NCI-H1436 (cell line): Measurements from ENCODE around the gene THTPA.

Source experiments
- DNase-seq: peaks from one replicate; lab custom pipeline; 2025; lab: John Stamatoyannopoulos, UW

Gene THTPA

DNA sequence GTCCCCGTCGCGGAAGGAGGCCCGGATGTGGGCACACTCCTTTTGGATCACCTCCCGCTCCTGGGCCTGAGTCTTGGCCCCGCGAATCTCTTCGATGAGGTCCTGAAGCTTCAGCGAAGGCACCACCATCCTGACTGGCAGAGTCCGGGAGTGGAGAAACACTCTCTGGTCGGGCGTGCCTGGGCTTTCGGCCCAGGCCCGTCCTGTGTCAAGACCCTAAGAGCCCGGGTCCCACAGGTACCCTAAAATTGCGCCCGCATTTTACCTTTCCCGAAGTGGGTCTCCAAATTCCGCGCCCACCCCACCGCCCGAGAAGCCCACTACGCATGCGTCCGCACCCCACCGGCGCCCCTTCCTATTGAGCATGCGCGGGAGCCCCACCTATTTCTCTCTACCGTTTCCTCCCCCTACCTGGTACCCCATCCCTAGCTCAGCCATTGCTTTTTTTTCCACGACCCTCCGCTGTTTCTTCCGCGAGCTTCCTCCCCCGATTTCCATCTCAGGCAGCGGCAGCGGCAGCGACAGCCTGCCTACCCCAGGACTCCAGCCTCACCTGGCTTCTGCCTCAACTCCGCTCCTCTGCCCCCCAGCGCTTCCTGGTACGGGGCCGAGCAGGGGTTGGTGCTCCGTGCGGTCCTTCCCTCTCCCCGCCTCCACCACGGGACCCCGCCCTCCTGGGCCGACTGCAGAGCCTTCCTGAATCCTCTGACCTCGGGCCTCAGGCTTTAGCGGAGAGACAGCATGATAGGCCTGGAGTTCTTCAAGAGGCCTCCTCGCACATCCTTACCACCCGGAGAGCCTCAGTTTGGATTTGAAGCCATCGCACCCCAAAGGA lies 11.3 kb downstream of the THTPA start, which contains the start of gene AP1G2:
Gene AP1G2, minus strand, starts transcription at position 606 of the 835 bp plus-strand sequence. Its CDS starts 477 bp downstream, at position 129.
- DNase-seq, result peak; percentile 83

GRCh38 chr14:23568021-23568599 lies 12.0 kb downstream of the THTPA start:
- DNase-seq, result no peak

- peak; percentile 18 for DNase-seq
Measured at GRCh38 chr14:23568600-23569331, 12.7 kb downstream of the THTPA start.

DNA sequence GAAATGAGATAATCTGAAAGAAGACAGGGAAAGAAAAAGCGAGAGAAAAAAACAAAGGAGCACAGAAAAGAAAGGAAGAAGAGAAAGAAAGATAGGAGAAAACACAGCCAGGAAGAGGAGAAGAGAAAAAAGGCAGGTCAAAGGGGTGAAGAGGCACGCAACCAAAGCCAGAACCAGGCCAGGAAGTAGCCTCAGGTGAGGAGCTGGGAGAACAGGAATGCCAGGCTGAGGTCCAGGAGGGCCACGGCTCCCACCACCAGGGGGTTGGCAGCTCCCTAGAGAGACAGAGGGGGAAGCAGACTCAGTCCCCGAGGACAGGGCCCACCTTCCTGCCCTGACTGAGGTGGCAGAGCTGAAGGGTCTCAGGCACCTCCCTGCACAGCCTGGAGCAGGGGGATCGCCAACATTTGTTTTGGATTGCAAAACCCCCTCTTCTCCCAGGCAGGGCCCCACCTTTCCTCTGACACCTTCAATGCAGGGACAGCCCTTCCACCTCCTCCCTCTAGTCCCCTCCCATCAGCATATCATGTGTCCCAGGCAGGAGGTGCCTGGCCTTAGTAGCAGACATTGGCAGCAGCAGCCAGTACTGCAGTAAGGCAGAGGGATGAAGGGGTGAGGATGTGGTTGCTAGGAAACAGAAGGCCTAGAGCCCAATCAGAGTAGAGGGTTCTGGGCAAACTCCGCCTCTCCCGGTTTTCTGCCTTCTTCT lies 13.5 kb downstream of the THTPA start:
- DNase-seq, result peak; percentile 65

DNA sequence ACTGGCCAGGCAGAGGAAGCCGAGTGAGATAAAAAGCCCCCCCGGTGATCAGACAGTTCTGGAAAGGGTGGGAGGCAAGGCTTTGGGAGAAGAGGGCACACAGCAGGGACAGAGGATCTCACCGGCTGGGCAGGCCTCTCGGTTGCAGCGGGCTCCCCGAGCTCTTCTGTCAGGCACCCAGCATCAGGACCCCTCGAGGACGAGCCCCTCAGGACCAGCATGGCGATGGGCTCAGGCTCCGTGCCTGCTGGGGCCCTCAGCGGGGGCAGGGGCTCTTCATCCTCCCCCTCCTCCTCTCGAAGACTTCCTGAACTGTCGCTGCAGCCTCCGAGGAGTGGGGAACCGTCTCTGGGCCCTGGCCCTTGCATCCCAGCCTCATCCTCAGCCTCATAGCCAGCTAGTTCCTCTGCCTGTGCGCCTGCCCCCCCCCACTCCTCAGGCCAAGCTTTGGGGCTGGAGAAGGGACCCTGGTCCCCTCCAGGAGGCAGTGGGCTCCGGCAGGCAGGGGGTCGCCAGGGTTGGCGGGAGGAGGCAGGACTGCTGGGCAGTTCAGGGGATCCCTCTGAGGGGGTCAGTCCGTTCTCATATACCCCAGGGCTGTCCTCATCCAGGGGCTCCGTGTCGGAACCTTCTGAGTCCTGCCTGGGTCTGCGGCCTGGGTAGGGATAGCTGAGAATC lies 14.9 kb downstream of the THTPA start:
- no peak for DNase-seq

GRCh38 chr14:23571701-23572523 lies 15.8 kb downstream of the THTPA start:
- DNase-seq, result no peak

DNA sequence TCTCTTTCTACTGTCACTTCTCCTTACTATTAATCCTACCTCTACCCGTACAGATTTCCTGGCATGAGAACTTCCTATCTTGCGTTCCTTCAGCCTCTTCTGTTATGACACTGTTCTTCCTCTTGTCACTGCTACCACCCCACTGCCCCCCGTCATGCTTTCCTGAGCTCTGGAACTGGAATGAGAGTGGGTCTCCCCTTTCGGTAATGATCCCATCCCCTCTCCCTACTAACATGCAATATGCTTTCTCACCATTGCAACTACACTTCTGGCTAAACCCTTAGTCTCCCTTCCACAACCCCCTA lies 16.4 kb downstream of the THTPA start:
- DNase-seq, result no peak

DNA sequence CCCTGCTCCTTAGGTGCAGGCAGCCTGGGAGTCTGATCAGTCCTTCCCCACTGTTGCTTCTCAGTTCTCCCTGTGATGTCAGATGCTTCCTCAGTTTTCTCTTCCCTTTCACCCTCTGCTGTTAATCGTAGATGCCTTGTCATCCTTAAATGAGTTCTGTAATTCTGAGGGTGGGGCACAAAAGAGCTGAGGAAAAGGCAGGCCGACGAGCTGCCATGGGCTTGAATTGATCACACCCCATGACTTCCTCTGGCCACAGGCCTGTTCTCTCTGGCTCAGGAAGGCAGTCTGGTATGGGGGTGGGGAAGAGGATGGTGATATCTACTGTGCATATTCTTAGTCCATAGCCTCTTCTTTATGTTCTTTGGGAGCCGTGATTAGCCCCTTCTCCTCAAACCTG lies 16.8 kb downstream of the THTPA start:
- no peak for DNase-seq

- DNase-seq, result peak; percentile 57
Measured at GRCh38 chr14:23573384-23574015, 17.4 kb downstream of the THTPA start.

DNA sequence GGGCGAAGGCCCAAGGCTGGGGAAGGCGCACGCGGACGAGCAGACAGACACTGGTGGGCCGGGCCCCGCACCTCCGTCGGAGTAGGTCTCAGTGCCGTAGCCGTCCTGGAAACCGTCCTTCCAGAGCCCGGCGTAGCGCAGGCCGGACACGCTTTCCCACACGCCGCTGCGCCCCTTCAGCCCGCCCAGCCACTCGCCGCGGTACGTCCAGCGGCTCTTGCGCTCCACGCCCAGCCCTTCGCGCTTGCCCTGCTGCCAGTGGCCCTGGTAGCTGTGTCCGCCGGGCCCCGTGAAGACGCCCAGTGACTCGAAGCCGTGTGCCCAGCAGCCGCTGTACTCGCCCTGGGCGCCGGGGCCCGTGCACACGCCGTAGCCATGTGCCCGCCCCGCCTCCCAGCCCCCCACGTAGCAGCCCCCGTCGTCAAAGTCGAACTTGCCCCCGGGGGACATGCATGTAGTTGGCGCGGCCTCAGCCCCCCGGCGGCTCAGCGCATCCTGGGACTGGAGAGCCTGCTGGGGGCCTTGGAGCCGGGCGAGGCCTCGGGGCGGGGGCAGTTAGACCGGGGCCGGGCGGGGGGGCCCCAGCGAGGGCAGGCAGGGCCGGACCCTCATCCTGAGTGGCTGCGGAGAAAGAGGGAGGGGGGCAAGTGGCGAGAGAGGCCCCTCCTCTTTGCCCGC lies 21.1 kb downstream of the THTPA start:
- no peak for DNase-seq

DNA sequence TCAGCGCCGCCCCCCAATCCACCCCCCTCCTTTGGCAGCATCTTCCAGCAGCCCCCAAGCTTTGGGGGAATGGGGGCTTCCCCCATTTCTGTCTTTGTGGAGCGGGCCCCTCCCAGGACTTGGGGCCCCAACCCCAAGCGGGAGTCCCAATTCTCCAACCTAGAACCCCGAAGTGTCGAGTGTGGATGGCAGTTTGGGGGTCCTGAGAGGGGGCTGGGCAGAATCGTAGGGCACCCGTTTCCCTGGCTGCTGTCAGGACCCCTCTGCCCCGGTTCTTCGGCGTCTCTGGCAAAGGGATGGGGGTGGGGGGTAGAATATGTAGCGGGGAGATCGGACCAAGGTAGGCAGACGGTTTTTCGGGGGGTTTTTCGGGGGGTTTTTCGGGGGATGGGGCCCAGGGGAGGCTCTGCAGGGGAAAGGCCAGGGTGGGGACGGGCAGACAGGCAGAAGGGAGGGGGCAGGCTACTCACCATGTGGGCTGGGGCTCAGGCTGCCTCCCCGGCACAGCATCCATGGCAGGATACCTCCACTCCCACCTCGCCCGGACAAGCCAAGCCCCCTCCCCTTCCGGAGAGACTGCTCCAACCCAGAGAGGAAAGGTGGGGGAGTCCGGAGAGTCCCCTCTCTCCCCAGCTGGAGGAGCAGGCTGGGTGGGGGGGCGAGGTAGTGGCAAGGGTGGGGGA lies 21.8 kb downstream of the THTPA start:
- no peak for DNase-seq

GRCh38 chr14:23578560-23579310 lies 22.7 kb downstream of the THTPA start, which contains the start of gene JPH4:
JPH4 (minus strand) TSS chr14:23578790; CDS start chr14:23577453, 1,337 bp downstream.
- peak; percentile 37 for DNase-seq

GRCh38 chr14:23579311-23579630 lies 23.2 kb downstream of the THTPA start:
- DNase-seq, result no peak

- DNase-seq, result no peak
Measured at GRCh38 chr14:23579739-23580138, 23.7 kb downstream of the THTPA start.

DNA sequence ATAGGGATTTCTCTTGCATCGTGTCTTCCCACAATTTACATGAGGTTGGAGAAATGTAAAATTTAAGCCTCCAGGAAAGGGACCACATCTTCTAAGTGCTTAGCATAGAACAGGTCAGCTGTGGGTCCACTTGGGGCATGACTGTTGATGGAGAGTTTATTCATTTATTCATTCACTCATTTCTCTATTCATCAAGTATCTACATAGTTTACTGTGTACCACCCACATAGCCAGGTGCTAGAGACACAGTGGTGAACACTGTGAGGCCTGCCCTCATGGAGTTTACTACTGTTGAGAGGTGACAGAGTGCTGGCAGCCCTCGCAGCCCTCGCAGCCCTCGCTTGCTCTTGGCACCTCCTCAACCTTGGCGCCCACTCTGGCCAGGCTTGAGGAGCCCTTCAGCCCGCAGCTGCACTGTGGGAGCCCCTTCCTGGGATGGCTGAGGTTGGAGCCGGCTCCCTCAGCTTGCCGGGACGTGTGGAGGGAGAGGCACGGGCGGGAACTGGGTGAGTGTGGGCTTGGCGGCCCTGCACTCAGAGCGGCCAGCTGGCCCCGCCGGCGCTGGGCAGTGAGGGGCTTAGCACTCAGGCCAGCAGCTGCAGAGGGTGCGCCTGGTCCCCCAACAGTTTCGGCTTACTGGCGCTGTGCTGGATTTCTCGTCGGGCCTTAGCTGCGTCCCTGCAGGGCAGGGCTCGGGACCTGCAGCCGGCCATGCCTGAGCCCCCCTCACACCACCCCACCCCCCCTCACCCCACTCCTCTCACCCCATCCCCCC lies 24.3 kb downstream of the THTPA start:
- no peak for DNase-seq

GRCh38 chr14:23580948-23581281 lies 24.8 kb downstream of the THTPA start:
- no peak for DNase-seq

DNA sequence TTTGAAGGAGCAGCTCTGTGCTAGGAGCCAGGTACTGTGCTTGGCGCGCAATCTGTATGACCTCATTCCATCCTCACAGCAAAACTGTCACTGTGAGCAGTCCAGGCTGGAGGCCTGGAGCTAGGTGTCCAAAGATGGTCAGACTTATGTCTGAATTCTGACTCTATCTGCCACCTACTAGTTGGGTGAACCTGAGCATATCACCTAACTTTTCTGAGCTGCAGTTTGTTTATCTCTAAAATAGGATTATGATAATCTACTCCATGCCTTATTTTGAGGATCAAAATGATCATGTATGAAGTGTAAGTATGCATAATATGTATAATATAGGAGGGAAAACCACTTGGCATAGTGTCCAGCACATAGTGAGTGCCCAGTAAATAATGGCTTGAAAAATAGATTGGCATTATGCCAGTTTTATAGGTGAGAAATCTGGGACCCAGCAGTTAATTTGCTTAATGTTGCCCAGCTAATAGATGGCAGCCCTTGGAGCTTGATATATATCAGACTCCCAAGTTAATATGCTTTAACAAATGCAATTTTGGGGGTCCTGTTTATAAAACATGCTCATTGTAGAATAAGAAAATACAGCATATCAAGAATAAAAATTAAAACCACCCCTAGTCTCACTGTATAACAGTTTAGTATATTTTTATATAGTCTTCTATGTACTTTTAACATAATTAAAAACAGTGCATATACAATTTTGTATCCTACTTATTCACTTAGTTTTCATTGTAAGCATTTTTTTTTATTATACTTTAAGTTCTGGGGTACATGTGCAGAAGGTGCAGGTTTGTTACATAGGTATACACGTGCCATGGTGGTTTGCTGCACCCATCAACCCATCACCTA lies 27.1 kb downstream of the THTPA start:
- DNase-seq, result no peak
